ENCODE data around the gene RTL10. TPM values are rescaled to one million over a fixed set of nuclear protein-coding genes. Genes with fewer than 3 reads are reported as not detected.

The RTL10 gene
- total RNA-seq, 1 experiment from 2014 or later: 25.6 TPM

- DNase-seq (ENCODE audit: low spot score): no peak
- CTCF ChIA-PET: interaction anchor here (0.6 kb wide), 1 partner anchor 37 kb away, joined by 5 read pairs; no protein-coding TSS in a partner anchor
- no peak overlapping the region for H3K4me3 ChIP-seq (ENCODE audit: low read depth, low read length, poor library complexity, severe bottlenecking)
- peaks cover 63% of the 10 kb centered on the region for H3K4me1 ChIP-seq (ENCODE audit: insufficient read depth, low read length, poor library complexity, severe bottlenecking)
- H3K27me3 ChIP-seq (replicated peaks; ENCODE audit: insufficient read depth, low read depth, low read length, poor library complexity): no peaks in the 10 kb centered on the region
- H3K9me3 ChIP-seq (ENCODE audit: low read depth, low read length, poor library complexity, severe bottlenecking): no peaks in the 10 kb centered on the region
- no peaks in the 10 kb centered on the region for H3K36me3 ChIP-seq (ENCODE audit: insufficient read depth, low read length, poor library complexity, severe bottlenecking)
- no TSS peak for BruUV-seq (replicated peaks)
- intact Hi-C loops (cut with micrococcal nuclease; ENCODE audit: unreplicated experiment): no loop called here
- H3K27ac ChIP-seq (ENCODE audit: low read depth, low read length, poor library complexity, severe bottlenecking): peak overlapping the region; percentile 89
- POLR2A ChIA-PET (ENCODE audit: low non-redundant PET): no interaction called here
- no peak for TF ChIP-seq CTCF (conservative IDR thresholded peaks at IDR 0.05; ENCODE audit: low read depth, low read length)
- no peak for TF ChIP-seq EZH2 (IDR thresholded peaks at IDR 0.05; ENCODE audit: borderline replicate concordance, low read depth, low read length, poor library complexity, severe bottlenecking)
Measured at GRCh38 chr22:19888131-19888746, 33.6 kb upstream of the RTL10 start.

- ChIA-PET POLR2A (ENCODE audit: low non-redundant PET) (no interaction called here), CTCF (interaction anchor here (1.0 kb wide), 1 partner anchor 157 kb away, joined by 3 read pairs; no protein-coding TSS in a partner anchor)
- Histone ChIP-seq H3K4me1 (ENCODE audit: insufficient read depth, low read length, poor library complexity, severe bottlenecking) (peaks cover 59% of the 10 kb centered on the region), H3K27me3 (replicated peaks; ENCODE audit: insufficient read depth, low read depth, low read length, poor library complexity) (no peaks in the 10 kb centered on the region), H3K9me3 (ENCODE audit: low read depth, low read length, poor library complexity, severe bottlenecking) (no peaks in the 10 kb centered on the region), H3K27ac (ENCODE audit: low read depth, low read length, poor library complexity, severe bottlenecking) (peak overlapping the region; percentile 89), H3K4me3 (ENCODE audit: low read depth, low read length, poor library complexity, severe bottlenecking) (no peak overlapping the region), H3K36me3 (ENCODE audit: insufficient read depth, low read length, poor library complexity, severe bottlenecking) (no peaks in the 10 kb centered on the region)
- no peak for DNase-seq (ENCODE audit: low spot score)
- TF ChIP-seq CTCF (conservative IDR thresholded peaks at IDR 0.05; ENCODE audit: low read depth, low read length): no peak
- no peak for TF ChIP-seq EZH2 (IDR thresholded peaks at IDR 0.05; ENCODE audit: borderline replicate concordance, low read depth, low read length, poor library complexity, severe bottlenecking)
- TSS peak; percentile 67 for BruUV-seq (replicated peaks)
- intact Hi-C loops (cut with micrococcal nuclease; ENCODE audit: unreplicated experiment): no loop called here
Measured at GRCh38 chr22:19887256-19887985, 32.7 kb upstream of the RTL10 start.

GRCh38 chr22:19886605-19887255, 32.1 kb upstream of the RTL10 start:
- Histone ChIP-seq H3K4me3 (ENCODE audit: low read depth, low read length, poor library complexity, severe bottlenecking) (no peak overlapping the region), H3K27me3 (replicated peaks; ENCODE audit: insufficient read depth, low read depth, low read length, poor library complexity) (no peaks in the 10 kb centered on the region), H3K9me3 (ENCODE audit: low read depth, low read length, poor library complexity, severe bottlenecking) (no peaks in the 10 kb centered on the region), H3K4me1 (ENCODE audit: insufficient read depth, low read length, poor library complexity, severe bottlenecking) (peaks cover 57% of the 10 kb centered on the region), H3K27ac (ENCODE audit: low read depth, low read length, poor library complexity, severe bottlenecking) (peak overlapping the region; percentile 89), H3K36me3 (ENCODE audit: insufficient read depth, low read length, poor library complexity, severe bottlenecking) (no peaks in the 10 kb centered on the region)
- DNase-seq (ENCODE audit: low spot score): peak; percentile 87
- CTCF ChIA-PET: interaction anchor here (1.0 kb wide), 1 partner anchor 157 kb away, joined by 3 read pairs; no protein-coding TSS in a partner anchor
- POLR2A ChIA-PET (ENCODE audit: low non-redundant PET): no interaction called here
- no peak for TF ChIP-seq EZH2 (IDR thresholded peaks at IDR 0.05; ENCODE audit: borderline replicate concordance, low read depth, low read length, poor library complexity, severe bottlenecking)
- no peak for TF ChIP-seq CTCF (conservative IDR thresholded peaks at IDR 0.05; ENCODE audit: low read depth, low read length)
- BruUV-seq (replicated peaks): TSS peak; percentile 58
- intact Hi-C loops (cut with micrococcal nuclease; ENCODE audit: unreplicated experiment): no loop called here
